ENCODE results near the gene MAGEA4. TPM values are rescaled to one million over a fixed set of nuclear protein-coding genes. Genes with fewer than 3 reads are reported as not detected.

Gene MAGEA4
- total and polyA plus RNA-seq, 2 of the 4 experiments (the other 2 are of a cell fraction), result not detected

- Histone ChIP-seq H4K5ac (ENCODE audit: low read depth, low read length) (no peak overlapping the region), H3K4me3 (ENCODE audit: insufficient read depth, low read depth, low read length) (no peak overlapping the region), H2BK120ac (ENCODE audit: low read depth, low read length) (no peak overlapping the region), H4K8ac (ENCODE audit: low read depth in 2 of 2, low read length in 2 of 2) (no peak overlapping the region), H4K91ac (ENCODE audit: insufficient read depth, low read depth, low read length) (no peak overlapping the region), H4K20me1 (ENCODE audit: insufficient read depth, low read length) (no peaks in the 10 kb centered on the region), H3K4me1 (ENCODE audit: control insufficient read depth, insufficient read depth, low read length) (no peaks in the 10 kb centered on the region), H3K79me1 (ENCODE audit: low read depth in 1 of 2, low read length in 2 of 2) (no peaks in the 10 kb centered on the region), H3K4ac (ENCODE audit: low read depth, low read length) (no peak overlapping the region), H2BK15ac (ENCODE audit: low read depth, low read length) (no peak overlapping the region), H3K9me1 (ENCODE audit: insufficient read depth, low read length) (no peaks in the 10 kb centered on the region), H3K18ac (ENCODE audit: low read depth, low read length) (no peak overlapping the region), H2BK5ac (ENCODE audit: low read depth, low read length, poor library complexity, severe bottlenecking) (no peak overlapping the region), H2BK20ac (ENCODE audit: low read depth, low read length) (no peak overlapping the region), H3K9ac (ENCODE audit: low read depth, low read length) (no peak overlapping the region), H3K36me3 (ENCODE audit: control insufficient read depth, insufficient read depth, low read length) (no peaks in the 10 kb centered on the region), H2AK9ac (replicated peaks; ENCODE audit: low read depth, low read length, poor library complexity) (no peak overlapping the region), H2AFZ (replicated peaks; ENCODE audit: low read length, poor library complexity) (no peak overlapping the region), H3K9me3 (ENCODE audit: control insufficient read depth, insufficient read depth, low read length) (peaks cover 5% of the 10 kb centered on the region; the same call in 1 of the 2 replicates), H3K14ac (replicated peaks; ENCODE audit: low read depth, low read length) (no peak overlapping the region), H3K23ac (ENCODE audit: low read depth, low read length) (no peak overlapping the region), H3K56ac (ENCODE audit: extremely low read depth, insufficient read depth, low read length) (no peak overlapping the region), H3K4me2 (ENCODE audit: low read depth, low read length) (no peak overlapping the region), H2AK5ac (ENCODE audit: low read depth, low read length) (no peak overlapping the region), H3K27ac (ENCODE audit: insufficient read depth, low read length) (no peak overlapping the region), H3K27me3 (ENCODE audit: control insufficient read depth, insufficient read depth, low read length) (no peaks in the 10 kb centered on the region)
- no CpG with 5 or more reads among the region's 11 CpGs for whole genome bisulfite sequencing, 2 experiments (ENCODE audit: extremely low coverage in 2 of 2, insufficient read length in 1 of 2)
- TF ChIP-seq MAFK (IDR thresholded peaks at IDR 0.05; ENCODE audit: low read depth, low read length) (no peak), NFE2L2 (IDR thresholded peaks at IDR 0.05; ENCODE audit: low read depth, low read length) (no peak), CTCF (conservative IDR thresholded peaks at IDR 0.05; ENCODE audit: low read depth, low read length) (no peak), CHD1 (IDR thresholded peaks at IDR 0.05; ENCODE audit: low read depth, low read length) (no peak), BHLHE40 (IDR thresholded peaks at IDR 0.05; ENCODE audit: low read depth, low read length) (no peak), FOS (IDR thresholded peaks at IDR 0.05; ENCODE audit: low read depth, low read length) (no peak), POLR2A (IDR thresholded peaks at IDR 0.05; ENCODE audit: low read depth, low read length) (no peak), RFX5 (IDR thresholded peaks at IDR 0.05; ENCODE audit: low read depth, low read length) (no peak), USF2 (IDR thresholded peaks at IDR 0.05; ENCODE audit: low read depth, low read length) (no peak), RCOR1 (IDR thresholded peaks at IDR 0.05; ENCODE audit: insufficient replicate concordance, low read length) (no peak), RAD21 (IDR thresholded peaks at IDR 0.05; ENCODE audit: low read length) (no peak), ELK1 (IDR thresholded peaks at IDR 0.05; ENCODE audit: borderline replicate concordance, low read depth, low read length) (no peak), CEBPB (IDR thresholded peaks at IDR 0.05; ENCODE audit: low read depth, low read length) (no peak)
- ChIA-PET CTCF (no interaction called here), POLR2A (ENCODE audit: unreplicated experiment) (no interaction called here)
- in situ Hi-C loops (cut with MboI; ENCODE audit: low sequenced_read_pairs) (no loop called here), intact Hi-C loops (cut with micrococcal nuclease) (no loop called here), dilution Hi-C loops (cut with HindIII; ENCODE audit: low sequenced_read_pairs, unreplicated experiment) (no loop called here)
- DNase-seq (no peak), ATAC-seq (ENCODE audit: low read depth) (no peak)
- no TSS peak for BruUV-seq (replicated peaks)
These were observed 468 bp upstream of the MAGEA4 start for GRCh38 chrX:151912221-151912620.

Data from IMR-90 (cell line).